ENCODE measurements around the gene SPATA46.

The SPATA46 gene

DNA sequence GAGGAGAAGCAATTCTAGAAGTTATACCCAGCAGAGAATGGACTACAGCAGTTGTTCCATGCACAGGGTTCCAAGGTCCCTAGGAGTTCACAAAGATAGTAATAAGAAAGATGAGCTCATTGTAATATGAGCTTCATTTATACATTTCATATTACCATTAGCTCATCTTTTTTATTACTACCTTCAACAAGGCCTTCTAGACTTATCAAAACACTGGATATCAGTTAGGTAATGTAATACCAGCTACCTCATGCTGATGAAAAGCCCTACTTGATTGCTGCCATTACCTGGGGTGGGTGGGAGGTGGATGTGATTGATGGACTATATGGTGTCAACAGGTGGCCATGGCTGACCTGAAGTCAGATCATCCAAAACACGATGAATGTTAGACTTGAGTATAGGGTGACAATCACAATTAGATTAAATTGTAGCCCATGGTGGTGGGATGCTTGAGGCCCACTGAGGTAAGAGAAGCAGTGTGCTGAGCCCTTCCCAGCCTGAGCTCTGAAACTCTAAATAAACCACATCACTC is 34.1 kb downstream of the SPATA46 start (continued):
- TF ChIP-seq, protein P1, sequence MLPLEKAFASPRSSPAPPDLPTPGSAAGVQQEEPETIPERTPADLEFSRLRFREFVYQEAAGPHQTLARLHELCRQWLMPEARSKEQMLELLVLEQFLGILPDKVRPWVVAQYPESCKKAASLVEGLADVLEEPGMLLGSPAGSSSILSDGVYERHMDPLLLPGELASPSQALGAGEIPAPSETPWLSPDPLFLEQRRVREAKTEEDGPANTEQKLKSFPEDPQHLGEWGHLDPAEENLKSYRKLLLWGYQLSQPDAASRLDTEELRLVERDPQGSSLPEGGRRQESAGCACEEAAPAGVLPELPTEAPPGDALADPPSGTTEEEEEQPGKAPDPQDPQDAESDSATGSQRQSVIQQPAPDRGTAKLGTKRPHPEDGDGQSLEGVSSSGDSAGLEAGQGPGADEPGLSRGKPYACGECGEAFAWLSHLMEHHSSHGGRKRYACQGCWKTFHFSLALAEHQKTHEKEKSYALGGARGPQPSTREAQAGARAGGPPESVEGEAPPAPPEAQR (tag by site-specific recombination; IDR thresholded peaks at IDR 0.05), result no peak
- TF ChIP-seq, protein P2, sequence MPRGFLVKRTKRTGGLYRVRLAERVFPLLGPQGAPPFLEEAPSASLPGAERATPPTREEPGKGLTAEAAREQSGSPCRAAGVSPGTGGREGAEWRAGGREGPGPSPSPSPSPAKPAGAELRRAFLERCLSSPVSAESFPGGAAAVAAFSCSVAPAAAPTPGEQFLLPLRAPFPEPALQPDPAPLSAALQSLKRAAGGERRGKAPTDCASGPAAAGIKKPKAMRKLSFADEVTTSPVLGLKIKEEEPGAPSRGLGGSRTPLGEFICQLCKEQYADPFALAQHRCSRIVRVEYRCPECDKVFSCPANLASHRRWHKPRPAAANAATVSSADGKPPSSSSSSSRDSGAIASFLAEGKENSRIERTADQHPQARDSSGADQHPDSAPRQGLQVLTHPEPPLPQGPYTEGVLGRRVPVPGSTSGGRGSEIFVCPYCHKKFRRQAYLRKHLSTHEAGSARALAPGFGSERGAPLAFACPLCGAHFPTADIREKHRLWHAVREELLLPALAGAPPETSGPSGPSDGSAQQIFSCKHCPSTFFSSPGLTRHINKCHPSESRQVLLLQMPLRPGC (tag by site-specific recombination; IDR thresholded peaks at IDR 0.05), result no peak
- TF ChIP-seq, protein P3, sequence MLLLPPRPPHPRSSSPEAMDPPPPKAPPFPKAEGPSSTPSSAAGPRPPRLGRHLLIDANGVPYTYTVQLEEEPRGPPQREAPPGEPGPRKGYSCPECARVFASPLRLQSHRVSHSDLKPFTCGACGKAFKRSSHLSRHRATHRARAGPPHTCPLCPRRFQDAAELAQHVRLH (tag by site-specific recombination; IDR thresholded peaks at IDR 0.05), result no peak
- TF ChIP-seq ZEB2 (tag by site-specific recombination; IDR thresholded peaks at IDR 0.05), result 0 out of 2 replicates have a peak, but pooled peaks have one; percentile 20
- TF ChIP-seq, protein P4, sequence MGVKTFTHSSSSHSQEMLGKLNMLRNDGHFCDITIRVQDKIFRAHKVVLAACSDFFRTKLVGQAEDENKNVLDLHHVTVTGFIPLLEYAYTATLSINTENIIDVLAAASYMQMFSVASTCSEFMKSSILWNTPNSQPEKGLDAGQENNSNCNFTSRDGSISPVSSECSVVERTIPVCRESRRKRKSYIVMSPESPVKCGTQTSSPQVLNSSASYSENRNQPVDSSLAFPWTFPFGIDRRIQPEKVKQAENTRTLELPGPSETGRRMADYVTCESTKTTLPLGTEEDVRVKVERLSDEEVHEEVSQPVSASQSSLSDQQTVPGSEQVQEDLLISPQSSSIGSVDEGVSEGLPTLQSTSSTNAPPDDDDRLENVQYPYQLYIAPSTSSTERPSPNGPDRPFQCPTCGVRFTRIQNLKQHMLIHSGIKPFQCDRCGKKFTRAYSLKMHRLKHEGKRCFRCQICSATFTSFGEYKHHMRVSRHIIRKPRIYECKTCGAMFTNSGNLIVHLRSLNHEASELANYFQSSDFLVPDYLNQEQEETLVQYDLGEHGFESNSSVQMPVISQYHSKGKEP (tag by site-specific recombination; IDR thresholded peaks at IDR 0.05), result no peak
- TF ChIP-seq ZIC2 (tag by site-specific recombination; IDR thresholded peaks at IDR 0.05), result no peak
- TF ChIP-seq BCL11A (tag by site-specific recombination; IDR thresholded peaks at IDR 0.05; ENCODE audit: low read depth), result no peak
- TF ChIP-seq, protein P5, sequence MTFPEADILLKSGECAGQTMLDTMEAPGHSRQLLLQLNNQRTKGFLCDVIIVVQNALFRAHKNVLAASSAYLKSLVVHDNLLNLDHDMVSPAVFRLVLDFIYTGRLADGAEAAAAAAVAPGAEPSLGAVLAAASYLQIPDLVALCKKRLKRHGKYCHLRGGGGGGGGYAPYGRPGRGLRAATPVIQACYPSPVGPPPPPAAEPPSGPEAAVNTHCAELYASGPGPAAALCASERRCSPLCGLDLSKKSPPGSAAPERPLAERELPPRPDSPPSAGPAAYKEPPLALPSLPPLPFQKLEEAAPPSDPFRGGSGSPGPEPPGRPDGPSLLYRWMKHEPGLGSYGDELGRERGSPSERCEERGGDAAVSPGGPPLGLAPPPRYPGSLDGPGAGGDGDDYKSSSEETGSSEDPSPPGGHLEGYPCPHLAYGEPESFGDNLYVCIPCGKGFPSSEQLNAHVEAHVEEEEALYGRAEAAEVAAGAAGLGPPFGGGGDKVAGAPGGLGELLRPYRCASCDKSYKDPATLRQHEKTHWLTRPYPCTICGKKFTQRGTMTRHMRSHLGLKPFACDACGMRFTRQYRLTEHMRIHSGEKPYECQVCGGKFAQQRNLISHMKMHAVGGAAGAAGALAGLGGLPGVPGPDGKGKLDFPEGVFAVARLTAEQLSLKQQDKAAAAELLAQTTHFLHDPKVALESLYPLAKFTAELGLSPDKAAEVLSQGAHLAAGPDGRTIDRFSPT (tag by site-specific recombination; IDR thresholded peaks at IDR 0.05), result 0 out of 2 replicates have a peak, but pooled peaks have one; percentile 62
- TF ChIP-seq, protein P6, sequence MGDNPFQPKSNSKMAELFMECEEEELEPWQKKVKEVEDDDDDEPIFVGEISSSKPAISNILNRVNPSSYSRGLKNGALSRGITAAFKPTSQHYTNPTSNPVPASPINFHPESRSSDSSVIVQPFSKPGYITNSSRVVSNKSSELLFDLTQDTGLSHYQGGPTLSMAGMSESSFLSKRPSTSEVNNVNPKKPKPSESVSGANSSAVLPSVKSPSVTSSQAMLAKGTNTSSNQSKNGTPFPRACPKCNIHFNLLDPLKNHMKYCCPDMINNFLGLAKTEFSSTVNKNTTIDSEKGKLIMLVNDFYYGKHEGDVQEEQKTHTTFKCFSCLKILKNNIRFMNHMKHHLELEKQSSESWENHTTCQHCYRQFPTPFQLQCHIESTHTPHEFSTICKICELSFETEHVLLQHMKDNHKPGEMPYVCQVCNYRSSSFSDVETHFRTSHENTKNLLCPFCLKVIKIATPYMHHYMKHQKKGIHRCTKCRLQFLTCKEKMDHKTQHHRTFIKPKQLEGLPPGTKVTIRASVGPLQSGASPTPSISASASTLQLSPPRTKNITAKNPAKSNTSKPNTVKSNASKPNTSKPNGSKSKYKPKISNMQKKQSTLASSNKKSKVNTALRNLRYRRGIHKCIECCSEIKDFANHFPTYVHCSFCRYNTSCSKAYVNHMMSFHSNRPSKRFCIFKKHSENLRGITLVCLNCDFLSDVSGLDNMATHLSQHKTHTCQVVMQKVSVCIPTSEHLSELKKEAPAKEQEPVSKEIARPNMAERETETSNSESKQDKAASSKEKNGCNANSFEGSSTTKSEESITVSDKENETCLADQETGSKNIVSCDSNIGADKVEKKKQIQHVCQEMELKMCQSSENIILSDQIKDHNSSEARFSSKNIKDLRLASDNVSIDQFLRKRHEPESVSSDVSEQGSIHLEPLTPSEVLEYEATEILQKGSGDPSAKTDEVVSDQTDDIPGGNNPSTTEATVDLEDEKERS (tag by site-specific recombination; IDR thresholded peaks at IDR 0.05), result no peak
- no peak for TF ChIP-seq ZNF37A (tag by site-specific recombination; IDR thresholded peaks at IDR 0.05)
- TF ChIP-seq ZNF19 (tag by site-specific recombination; IDR thresholded peaks at IDR 0.05; ENCODE audit: low read depth), result no peak
- TF ChIP-seq ZNF843 (tag by site-specific recombination; IDR thresholded peaks at IDR 0.05), result peak; percentile 36; the same call in 1 of the 2 replicates
- TF ChIP-seq ZBTB20 (tag by site-specific recombination; IDR thresholded peaks at IDR 0.05), result no peak
- TF ChIP-seq, protein P7, sequence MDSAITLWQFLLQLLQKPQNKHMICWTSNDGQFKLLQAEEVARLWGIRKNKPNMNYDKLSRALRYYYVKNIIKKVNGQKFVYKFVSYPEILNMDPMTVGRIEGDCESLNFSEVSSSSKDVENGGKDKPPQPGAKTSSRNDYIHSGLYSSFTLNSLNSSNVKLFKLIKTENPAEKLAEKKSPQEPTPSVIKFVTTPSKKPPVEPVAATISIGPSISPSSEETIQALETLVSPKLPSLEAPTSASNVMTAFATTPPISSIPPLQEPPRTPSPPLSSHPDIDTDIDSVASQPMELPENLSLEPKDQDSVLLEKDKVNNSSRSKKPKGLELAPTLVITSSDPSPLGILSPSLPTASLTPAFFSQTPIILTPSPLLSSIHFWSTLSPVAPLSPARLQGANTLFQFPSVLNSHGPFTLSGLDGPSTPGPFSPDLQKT (IDR thresholded peaks at IDR 0.05; ENCODE audit: borderline replicate concordance, low read depth, low read length), result no peak
- TF ChIP-seq ZNF302 (tag by site-specific recombination; IDR thresholded peaks at IDR 0.05; ENCODE audit: low read depth), result no peak
- no peak for TF ChIP-seq ZNF211 (tag by site-specific recombination; IDR thresholded peaks at IDR 0.05; ENCODE audit: low read depth)
- TF ChIP-seq ZNF394 (tag by site-specific recombination; IDR thresholded peaks at IDR 0.05; ENCODE audit: borderline replicate concordance), result 0 out of 2 replicates have a peak, but pooled peaks have one; percentile 21
- no peak for TF ChIP-seq GLIS2 (tag by site-specific recombination; IDR thresholded peaks at IDR 0.05)
- TF ChIP-seq, protein P8, sequence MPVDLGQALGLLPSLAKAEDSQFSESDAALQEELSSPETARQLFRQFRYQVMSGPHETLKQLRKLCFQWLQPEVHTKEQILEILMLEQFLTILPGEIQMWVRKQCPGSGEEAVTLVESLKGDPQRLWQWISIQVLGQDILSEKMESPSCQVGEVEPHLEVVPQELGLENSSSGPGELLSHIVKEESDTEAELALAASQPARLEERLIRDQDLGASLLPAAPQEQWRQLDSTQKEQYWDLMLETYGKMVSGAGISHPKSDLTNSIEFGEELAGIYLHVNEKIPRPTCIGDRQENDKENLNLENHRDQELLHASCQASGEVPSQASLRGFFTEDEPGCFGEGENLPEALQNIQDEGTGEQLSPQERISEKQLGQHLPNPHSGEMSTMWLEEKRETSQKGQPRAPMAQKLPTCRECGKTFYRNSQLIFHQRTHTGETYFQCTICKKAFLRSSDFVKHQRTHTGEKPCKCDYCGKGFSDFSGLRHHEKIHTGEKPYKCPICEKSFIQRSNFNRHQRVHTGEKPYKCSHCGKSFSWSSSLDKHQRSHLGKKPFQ (tag by site-specific recombination; IDR thresholded peaks at IDR 0.05), result no peak
- TF ChIP-seq ZNF530 (tag by site-specific recombination; IDR thresholded peaks at IDR 0.05; ENCODE audit: low read depth), result no peak
- TF ChIP-seq ZNF341 (tag by site-specific recombination; IDR thresholded peaks at IDR 0.05; ENCODE audit: low read depth), result no peak
- TF ChIP-seq ZNF585B (tag by site-specific recombination; IDR thresholded peaks at IDR 0.05), result no peak
- no peak for TF ChIP-seq ZNF354C (tag by site-specific recombination; IDR thresholded peaks at IDR 0.05; ENCODE audit: borderline replicate concordance, low read depth)

All from HEK293 (cell line).